Measurements from ENCODE around the gene IST1. TPM values are rescaled to one million over a fixed set of nuclear protein-coding genes. Genes with fewer than 3 reads are reported as not detected.
A peak's percentile ranks its signal among the peaks of the same experiment; 100 is the strongest.

IST1 gene
- total RNA-seq, 1 donor from 2014 or later = 184 TPM

DNA sequence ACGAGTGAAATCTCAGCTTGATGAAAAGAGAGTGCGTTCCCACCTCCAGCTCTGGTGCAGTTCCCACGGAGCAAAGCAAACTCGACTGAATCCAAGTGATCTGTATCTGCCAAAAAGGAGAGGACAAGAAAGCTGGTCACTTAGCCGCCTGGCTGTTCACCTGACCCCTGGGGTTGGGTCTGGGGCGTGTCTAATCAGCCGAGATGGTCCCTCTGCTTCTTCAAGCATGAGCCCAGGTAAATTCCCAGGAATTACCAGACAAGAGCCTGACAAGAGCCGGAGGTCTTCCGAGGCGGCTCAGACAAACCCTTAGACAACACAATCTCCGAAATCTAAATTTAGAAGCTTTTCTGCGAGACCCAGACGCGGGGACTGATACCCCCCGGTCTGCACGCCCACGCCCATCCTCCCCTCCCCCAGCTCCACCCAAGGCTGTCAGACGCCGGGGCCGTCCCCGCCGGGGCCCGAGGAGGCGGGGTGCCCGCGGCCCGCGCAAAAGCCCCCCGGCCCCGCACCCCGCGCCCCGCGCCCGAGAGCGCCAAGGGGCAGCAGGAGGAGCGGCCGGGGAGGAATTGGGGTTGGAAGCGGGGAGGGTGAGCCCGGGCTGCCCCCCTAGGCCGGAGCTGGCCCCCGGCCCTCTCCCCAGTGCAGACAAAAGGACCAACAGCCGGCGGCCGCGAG is 12.0 kb upstream of the IST1 start:
- Histone ChIP-seq H3K36me3 (peaks cover 22% of the 10 kb centered on the region), H3K27ac (peak overlapping the region; percentile 88), H3K4me3 (peak overlapping the region; percentile 81), H3K4me1 (peaks cover 23% of the 10 kb centered on the region), H3K27me3 (no peaks in the 10 kb centered on the region), H3K9me3 (no peaks in the 10 kb centered on the region)
- intact Hi-C loops (cut with DNase I) = no loop called here
- ATAC-seq (peak; percentile 43), DNase-seq (peak; percentile 75)
- TF ChIP-seq, protein P1, sequence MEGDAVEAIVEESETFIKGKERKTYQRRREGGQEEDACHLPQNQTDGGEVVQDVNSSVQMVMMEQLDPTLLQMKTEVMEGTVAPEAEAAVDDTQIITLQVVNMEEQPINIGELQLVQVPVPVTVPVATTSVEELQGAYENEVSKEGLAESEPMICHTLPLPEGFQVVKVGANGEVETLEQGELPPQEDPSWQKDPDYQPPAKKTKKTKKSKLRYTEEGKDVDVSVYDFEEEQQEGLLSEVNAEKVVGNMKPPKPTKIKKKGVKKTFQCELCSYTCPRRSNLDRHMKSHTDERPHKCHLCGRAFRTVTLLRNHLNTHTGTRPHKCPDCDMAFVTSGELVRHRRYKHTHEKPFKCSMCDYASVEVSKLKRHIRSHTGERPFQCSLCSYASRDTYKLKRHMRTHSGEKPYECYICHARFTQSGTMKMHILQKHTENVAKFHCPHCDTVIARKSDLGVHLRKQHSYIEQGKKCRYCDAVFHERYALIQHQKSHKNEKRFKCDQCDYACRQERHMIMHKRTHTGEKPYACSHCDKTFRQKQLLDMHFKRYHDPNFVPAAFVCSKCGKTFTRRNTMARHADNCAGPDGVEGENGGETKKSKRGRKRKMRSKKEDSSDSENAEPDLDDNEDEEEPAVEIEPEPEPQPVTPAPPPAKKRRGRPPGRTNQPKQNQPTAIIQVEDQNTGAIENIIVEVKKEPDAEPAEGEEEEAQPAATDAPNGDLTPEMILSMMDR (IDR thresholded peaks at IDR 0.05) = peak; percentile 39

- Histone ChIP-seq H3K36me3 (peaks cover 18% of the 10 kb centered on the region), H3K4me1 (peaks cover 23% of the 10 kb centered on the region), H3K27me3 (no peaks in the 10 kb centered on the region), H3K27ac (peak within 1 kb of the TSS; percentile 88), H3K4me3 (peak within 1 kb of the TSS; percentile 81), H3K9me3 (no peaks in the 10 kb centered on the region)
- peak; percentile 93 for ATAC-seq
- TF ChIP-seq, protein P1 (IDR thresholded peaks at IDR 0.05) = no peak
- intact Hi-C loops (cut with DNase I) = no loop called here
- peak; percentile 90 for DNase-seq
Measured at GRCh38 chr16:71883849-71884638, 11.3 kb upstream of the IST1 start, which contains the start of gene ZNF821. Gene ZNF821, minus strand, starts transcription at chr16:71884182. Its CDS starts 4,236 bp downstream, at chr16:71879946.

DNA sequence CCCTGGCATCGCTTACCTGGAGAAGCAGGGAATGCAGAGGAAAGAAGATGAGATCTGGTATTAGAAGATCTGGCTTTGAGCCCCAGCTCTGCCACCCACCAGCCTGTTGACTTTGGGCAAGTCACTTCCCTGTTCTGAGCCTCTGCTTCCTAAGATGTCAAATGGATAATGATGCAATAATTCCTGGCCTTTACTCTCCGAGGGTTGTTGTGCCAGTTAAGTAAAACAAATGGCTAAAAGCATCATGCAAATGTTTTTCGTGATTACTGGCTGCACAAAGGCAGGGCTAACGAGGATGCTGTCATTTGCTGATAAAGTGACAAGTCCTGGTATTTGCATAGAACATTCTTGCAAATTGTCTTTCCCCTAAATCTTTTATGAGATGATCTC is 10.1 kb upstream of the IST1 start:
- DNase-seq (no peak), ATAC-seq (peak; percentile 30)
- H3K9me3 ChIP-seq = no peaks in the 10 kb centered on the region
- peak overlapping the region; percentile 81 for H3K4me3 ChIP-seq
- peaks cover 23% of the 10 kb centered on the region for H3K4me1 ChIP-seq
- peaks cover 8% of the 10 kb centered on the region for H3K36me3 ChIP-seq
- no peak overlapping the region for H3K27ac ChIP-seq
- H3K27me3 ChIP-seq = no peaks in the 10 kb centered on the region
- intact Hi-C loops (cut with DNase I) = no loop called here
- TF ChIP-seq, protein P1 (IDR thresholded peaks at IDR 0.05) = no peak

DNA sequence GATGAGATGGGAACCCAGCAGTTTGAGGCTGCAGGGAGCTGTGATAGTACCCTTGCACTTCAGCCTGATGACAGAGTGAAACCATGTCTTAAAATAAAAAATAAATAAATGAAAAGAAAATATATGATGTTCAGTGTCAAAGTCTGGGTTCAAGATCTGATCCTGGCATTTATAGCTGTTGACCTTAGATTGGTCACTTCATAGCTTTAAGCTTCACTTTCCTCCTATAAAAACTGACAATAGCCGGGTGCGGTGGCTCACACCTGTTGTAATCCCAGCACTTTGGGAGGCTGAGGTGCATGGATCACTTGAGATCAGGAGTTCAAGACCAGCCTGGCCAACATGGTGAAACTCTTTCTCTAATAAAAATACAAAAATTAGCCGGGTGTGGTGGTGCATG is 6.2 kb upstream of the IST1 start:
- ATAC-seq (no peak), DNase-seq (no peak)
- TF ChIP-seq, protein P1 (IDR thresholded peaks at IDR 0.05) = no peak
- intact Hi-C loops (cut with DNase I) = no loop called here
- no peaks in the 10 kb centered on the region for H3K9me3 ChIP-seq
- H3K27me3 ChIP-seq = no peaks in the 10 kb centered on the region
- H3K27ac ChIP-seq = no peak overlapping the region
- no peaks in the 10 kb centered on the region for H3K36me3 ChIP-seq
- H3K4me1 ChIP-seq = peaks cover 7% of the 10 kb centered on the region
- no peak overlapping the region for H3K4me3 ChIP-seq

DNA sequence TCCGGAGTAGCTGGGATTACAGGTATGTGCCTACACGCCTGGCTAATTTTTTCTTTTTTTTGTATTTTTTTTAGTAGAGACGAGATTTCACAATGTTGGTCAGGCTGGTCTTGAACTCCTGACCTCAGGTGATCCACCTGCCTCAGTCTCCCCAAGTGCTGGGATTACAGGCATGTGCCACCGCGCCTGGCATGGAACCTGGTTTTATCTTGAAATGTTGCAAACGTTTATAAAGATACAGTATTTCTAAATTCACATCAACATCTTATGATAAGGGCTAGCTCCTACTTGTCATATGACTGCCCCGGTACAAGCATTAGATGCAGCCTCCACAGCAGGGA is 1.5 kb upstream of the IST1 start:
- H3K27ac ChIP-seq = peak overlapping the region; percentile 95
- intact Hi-C loops (cut with DNase I) = no loop called here
- ATAC-seq (no peak), DNase-seq (no peak)
- no peaks in the 10 kb centered on the region for H3K27me3 ChIP-seq
- no peaks in the 10 kb centered on the region for H3K9me3 ChIP-seq
- H3K36me3 ChIP-seq = no peaks in the 10 kb centered on the region
- H3K4me1 ChIP-seq = peaks cover 25% of the 10 kb centered on the region
- H3K4me3 ChIP-seq = peak overlapping the region; percentile 99
- TF ChIP-seq, protein P1 (IDR thresholded peaks at IDR 0.05) = no peak

All from upper lobe of right lung (tissue), 1 donor.